Embryonic facial prominence (tissue), 1 donor: ENCODE measurements around the gene APC.

Experiments
- DNase-seq: peaks from one replicate; pipeline ENCODE4 v3.0.0-alpha.2; 2016; ENCODE audit errors: extremely low spot score

The APC gene

DNA sequence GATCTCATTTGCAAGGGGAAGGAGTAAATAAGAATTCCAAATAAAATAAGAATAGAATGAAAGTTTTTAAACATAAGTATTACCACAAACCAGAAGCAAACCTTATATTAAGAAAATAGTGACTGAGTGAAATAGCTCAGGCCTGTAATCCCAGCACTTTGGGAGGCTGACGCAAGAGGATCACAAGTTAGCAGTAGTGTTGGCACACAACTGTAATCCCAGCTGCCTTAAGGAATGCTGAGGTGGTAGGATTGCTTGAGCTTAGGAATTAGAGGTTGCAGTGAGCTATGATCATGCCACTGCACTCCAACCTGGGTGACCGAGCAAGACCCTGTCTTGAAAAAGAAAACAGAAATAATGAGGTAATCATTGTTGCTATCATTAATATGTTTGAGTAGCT, 47.0 kb downstream of the APC start:
- no peak for DNase-seq

DNA sequence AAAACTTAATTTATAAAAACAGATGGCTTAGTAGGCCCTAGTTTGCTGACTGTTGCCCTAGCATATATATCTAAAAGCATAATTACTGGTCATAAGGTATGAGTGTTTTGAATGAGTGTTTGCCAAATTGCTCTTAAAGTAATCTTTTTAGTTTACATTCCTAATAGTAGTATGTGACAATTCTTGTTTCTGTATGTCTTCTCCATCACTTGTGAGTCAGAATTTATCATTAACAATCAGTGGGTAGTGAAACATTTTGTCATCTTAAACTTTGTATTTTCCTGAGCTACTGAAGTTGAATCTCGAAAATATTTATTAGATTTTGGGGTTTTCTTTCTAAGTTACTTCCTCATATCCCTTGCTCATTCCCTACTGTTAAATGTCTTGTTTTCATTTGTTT, 49.6 kb downstream of the APC start:
- no peak for DNase-seq

DNA sequence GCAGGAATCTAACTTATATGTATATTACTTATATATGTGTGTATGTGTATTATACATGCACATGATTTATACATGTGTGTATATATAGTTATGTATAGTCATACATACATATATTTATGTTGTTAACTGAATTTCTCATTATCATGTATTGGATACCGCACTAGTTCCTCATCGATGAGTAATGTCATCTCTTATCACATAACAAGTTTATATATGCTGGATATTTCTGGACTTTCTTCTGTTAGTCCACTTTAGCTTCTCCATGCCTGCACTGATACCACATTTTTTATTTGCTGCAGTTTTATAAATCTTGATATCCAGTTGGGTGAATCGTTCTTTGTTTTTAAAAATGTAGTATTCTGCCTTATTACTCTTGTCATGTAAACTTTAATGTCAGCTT, 50.2 kb downstream of the APC start:
- no peak for DNase-seq

DNA sequence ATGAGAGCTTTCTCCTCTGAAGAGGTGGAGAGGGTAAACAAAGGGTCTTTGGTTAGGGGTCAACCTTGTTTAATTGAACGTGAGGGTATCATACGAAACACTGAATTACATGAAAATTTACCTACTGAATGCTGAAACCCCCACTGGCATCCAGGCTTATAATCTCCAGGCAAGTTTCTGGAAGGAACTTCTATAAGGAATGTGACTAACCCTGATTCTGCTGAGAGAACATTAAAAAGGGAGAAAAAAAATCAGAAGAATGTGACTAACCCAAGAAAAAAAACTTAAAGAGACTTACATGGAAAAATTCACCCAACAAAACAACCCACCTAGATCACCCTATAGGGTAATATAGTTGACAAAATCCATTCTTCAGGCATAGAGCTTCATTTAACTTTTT, 55.5 kb downstream of the APC start:
- DNase-seq = no peak

DNA sequence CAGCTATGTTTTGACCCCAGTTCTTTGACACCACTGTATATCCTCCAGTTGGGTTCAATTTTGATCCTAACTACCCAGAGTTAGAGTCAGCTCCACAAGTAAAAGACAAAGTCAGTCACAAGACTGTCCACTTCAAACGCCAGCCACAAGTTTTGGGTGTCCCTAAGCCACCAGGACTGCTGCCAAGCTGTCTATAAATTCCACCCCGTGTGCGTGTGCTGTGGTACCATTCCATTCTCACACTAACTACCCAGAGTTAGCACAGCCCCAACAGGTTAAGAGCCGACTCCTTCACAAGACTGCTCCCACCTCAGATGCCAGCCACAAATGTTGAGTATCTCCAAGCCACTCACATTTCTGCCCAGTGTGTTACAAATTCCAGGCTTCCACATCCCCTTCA, 56.7 kb downstream of the APC start:
- no peak for DNase-seq

DNA sequence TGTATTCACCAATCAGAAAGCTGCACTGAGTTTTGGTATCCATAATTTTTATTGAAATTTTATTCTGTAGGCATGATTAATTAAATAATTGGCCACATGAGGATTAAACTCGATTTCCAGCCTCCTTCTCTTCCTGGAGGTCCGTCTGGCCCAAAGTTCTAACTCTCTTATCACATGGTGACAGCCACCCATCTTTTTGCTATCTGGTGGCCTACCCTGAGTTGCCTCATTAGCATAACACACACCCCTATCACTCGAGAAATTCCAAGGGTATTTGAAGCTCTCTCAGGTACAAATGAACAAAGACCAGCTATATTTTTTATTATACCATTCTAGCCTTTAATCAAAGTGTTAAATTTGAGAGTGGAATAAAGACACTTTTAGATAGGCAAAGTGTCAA, 57.7 kb downstream of the APC start:
- DNase-seq = no peak

DNA sequence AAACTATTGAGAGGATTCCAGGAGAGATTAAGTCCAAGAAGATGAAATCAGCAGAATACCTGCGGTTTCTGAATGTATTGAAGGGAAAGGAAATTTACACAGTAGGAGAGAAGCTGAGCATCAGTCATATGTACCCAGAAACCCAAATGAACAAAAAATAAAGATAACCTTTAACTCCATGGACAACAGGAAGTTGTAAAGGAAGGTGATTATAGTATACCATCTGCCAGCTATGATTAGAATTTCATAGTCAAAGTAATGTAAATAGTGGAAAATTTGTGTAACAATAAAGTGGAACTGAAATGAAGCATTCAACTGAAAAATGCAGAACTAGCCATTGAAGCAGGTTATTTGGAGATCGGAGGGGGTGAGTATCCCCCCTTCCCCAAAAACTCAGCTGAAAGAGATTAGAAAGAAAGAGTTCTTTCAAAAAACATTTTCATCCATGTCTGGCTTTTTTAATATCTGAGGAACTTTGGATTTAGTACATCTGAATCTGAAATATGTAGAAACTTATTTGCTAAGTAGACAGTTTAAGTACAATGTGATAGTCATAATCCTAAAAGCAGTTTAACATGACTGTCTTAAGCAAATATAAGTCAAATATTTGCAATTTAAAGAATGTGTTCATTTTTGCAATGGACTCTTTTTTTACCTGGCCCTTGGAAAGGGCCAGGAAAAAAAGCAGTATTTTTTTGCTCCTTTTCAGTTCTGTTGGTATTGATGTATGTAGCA, 58.4 kb downstream of the APC start:
- DNase-seq = no peak

DNA sequence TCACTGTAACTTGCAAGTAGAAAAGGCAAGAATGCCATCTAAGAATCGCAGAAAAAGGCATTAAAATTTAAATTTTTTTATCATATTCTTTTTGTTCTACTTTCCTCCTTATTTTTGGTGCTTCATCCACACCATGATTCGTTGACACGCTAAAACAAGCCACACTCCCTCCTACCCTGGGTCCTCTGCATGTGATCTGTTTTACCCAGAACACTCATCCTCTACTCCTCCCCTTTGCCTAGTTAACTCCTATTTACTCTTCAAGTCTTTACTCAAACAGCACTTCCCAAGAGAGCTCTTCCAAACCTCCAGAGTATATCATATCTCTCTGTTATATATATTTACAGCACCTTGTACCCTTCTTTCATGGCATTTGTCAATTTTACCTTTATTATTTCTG, 62.0 kb downstream of the APC start:
- DNase-seq = no peak

DNA sequence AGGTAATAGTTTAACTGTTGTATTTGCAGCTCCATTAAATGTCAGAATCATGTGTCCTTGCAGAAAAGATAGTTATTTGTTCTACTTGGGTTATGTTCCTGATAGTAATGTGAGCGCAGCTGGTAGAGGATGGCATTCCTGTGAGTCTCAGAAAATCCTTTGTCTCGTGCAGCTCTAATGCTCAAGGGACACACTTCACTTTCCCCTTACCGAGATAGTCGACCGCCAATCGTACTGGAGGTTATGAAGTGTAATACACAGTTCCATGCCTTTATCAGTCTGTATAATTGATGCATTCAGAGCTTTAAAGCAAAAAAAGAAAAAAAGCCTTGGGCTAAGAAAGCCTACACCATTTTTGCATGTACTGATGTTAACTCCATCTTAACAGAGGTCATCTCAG, 63.2 kb downstream of the APC start:
- no peak for DNase-seq

DNA sequence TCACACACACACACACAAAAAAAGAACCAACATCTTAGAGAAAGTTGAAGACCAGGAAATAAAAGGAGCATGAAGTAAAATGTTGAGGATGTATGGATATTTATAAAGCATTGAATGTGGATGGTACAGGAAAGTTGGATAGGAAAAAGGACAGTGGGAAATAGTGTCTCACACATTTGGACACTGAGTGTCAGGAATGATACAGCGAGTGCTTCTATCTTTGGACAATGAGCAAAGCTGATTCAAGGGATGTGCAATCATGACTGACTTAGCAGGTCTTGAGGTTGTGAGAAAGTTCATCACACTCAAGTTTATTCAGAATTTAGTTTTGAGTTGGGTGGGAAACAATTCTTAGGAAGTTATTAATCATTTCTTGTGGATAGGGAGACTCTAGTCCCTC, 73.3 kb downstream of the APC start:
- no peak for DNase-seq

DNA sequence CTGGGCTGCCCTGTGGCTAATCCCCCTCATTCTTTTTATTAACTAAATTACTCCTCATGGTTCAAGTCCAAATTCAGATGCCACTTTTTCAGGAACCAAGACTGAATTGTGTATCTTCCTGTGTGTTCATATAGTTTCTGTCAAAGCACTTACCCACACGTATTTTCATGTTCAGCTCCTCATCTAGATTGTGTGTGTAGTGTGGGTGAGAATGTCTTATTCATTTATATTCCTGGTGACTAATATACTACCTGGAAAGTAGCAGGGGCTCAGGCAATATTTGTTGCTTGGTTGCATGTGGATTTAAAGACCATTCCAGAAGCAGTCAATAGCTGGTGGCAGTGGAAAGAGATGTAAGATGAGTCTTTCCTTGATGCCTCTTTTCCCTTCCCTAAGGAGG, 74.9 kb downstream of the APC start:
- DNase-seq = no peak

DNA sequence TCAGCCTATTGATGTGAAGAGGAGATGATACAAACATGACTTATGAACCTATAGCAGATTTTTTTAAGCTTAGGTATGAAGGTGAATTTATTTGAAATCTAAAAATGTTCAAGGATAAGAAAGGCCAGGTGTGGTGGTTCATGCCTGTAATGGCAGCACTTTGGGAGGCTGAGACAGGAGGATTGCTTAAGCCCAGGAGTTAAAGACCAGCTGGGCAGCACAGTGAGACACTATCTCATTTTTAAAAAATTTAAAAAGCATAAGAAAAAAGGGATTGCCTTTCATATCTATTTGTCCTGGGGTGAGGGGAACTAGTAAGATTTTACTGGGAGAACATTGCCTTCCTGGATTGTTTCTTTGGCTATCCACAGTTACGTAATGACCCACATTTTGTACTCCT, 82.6 kb downstream of the APC start:
- DNase-seq = no peak

DNA sequence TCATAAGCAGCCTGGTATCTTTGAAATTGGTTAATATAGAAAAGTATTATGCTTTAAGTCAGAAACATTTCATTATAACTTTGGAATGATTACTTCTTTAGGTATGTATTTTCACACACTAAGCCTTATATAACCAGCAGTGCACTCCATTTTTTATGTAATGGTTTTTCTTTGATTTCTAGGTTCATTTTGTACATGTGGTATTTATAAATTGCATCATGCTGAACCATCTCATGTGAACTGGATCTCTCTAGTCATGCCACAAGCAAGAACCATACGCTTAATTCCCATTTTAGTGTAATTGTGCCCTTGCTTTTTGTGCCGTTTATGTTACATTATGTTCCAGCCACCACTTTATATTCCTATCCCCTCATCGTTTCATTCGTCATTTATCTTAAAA, 84.8 kb downstream of the APC start:
- no peak for DNase-seq

DNA sequence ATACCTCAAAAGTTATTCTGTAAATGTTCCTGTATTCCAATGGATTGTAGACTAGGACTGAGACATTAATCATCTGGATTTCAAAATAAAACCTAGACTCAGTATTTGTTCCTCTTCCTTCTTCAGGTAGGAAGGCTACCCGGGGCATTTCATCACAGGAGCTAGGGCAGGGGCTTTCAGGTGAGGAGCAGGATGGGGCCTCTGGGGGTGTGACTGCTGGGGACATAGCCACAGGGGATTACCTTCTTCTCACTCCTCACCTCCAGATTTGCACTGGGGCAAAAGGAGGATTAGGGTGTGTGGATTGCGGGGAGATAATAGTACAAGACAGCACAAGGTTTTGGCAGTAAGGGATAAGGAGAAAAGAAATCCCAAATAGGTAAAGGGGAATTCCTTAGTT, 85.5 kb downstream of the APC start:
- DNase-seq = no peak

DNA sequence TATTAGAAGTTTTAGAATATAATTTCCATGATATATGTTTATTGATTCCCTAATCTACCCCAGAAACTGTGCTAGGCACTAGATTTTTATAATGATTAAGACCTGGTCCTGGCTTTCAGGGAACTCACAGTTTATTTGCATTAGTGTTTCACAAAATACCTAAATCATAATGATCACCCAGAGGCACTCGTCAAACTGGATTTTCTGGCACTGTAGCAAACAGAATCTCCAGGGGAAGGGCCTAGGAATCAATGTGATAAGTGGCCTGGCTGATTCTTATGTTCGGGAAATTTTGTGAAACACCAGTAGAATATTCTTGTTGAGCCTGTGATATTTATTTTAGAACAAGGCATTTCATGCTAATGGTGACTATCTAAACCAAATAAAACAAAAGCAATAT, 86.0 kb downstream of the APC start:
- no peak for DNase-seq

DNA sequence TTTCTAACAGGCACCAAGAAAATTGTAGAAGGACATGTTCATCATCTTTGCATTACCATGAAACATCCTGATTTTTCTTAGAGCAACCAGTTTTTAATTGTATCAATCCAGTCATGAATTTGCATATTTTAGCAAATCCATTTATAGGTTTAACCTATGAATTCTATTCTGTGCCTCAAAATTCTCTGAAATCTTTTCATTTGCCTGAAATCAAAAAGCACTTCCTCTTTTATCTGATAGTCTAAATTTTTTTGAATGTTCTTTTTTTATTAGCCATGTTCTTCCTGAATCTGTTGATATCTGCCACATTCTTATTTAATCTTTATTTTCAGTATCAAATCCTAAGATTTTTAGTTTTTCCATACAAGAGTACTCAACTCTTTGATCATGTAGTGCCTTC, 86.5 kb downstream of the APC start:
- DNase-seq = no peak

DNA sequence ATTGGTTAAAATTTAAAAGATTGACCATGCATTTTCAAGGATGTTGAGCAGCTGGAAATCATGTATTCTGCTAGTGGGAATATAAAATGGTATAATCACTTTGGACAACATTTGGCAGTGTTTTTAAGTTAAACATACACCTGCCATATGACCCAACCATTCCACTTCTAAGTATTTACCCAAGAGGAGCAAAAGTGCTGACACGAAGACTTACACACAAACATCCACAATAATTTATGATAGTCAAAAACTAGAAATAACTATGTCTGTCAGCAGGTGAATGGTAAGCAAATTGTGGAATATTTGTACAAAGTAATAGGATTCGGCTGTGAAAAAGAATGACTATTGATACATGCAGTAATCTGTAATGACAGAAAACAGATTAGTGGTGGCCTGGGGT, 92.7 kb downstream of the APC start:
- DNase-seq = no peak

DNA sequence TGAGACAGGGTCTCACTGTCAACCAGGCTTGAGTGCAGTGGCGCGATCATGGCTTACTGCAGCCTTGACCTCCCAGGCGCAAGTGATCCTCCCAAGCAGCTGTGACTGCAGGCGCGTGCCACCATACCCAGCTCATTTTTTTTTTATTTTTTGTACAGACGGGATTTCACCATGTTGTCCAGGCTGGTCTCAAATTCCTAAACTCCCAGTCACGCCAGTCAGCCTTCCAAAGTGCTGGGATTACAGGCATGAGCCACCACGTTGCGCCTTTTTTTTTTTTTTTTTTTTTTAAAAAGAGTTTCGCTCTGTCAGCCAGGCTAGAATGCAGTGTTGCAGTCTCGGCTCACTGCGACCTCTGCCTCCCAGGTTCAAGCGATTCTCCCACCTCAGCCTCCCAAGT, 96.3 kb downstream of the APC start:
- DNase-seq = no peak

DNA sequence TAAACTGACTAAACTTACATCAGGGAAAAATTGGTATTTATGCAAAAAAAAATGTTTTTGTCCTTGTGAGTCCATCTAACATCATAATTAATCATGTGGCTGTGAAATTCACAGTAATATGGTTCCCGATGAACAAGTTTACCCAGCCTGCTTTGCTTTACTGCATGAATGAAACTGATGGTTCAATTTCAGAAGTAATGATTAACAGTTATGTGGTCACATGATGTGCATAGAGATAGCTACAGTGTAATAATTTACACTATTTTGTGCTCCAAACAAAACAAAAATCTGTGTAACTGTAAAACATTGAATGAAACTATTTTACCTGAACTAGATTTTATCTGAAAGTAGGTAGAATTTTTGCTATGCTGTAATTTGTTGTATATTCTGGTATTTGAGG, 106.8 kb downstream of the APC start:
- no peak for DNase-seq

DNA sequence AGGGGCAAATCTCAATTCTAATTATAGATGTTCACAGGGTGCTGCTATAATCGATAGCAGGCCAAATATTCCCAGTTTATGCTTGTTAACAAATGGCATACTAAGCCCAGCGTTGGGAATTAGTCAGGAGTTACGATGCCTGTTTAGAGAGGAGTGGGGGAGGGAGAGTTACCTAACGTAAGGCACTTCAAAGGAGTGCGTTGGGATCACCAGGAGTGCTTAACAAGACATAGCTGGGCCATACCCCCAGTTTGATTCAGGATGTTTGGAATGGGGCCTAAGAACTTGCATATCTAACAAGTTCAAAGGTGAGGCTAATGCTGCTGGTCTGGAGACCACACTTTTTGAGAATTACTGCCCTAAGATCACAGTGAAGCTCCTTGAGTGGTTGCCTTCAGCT, 108.9 kb downstream of the APC start:
- no peak for DNase-seq

DNA sequence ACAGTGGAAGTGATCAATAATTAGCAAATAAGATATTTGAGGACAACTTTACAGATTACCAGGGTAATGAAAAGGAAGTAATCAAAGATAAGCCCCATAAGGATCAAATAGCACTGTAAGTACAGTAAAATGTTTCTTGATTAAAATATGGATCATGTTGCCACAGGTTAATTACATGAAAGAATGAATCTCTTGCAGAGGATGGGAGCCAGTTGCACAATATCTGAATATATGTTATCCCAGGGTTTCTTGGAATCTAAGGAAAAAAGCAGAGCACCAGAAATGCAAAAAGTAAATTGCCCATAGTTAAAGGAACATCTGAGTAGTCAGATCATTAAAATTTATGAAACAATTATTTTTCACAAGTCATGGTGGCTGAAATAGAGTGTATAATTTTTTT, 109.6 kb downstream of the APC start:
- DNase-seq = no peak

DNA sequence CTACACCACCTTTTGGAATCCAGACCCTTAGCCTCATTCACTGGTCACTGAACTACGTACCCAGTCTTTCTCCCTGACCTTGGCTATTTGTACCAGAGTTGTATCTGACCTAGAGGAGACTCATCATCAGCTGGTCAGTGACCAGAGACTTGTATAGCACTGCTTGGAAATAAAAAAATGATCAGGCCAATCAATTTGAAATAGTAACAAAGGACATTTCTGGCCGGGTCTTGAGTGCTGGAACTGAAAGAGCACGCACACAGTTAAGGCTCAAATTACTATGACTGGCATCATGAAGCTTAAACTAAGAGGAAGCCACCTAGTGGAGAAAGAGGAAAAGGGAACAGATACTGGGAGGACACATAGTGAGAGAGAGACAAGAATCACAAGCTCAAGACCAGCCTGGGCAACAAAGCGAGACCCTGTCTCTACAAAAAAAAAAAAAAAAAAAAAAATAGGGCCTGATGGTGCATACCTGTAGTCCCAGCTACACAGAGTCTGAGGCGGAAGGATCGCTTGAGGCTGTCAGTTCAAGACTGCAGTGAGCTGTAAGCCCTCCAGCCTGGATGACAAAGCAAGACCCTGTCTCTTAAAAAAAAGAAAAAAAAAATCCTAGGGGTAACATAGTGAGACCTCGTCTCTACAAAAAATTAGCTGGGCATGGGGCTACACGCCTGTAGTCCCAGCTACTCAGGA, 110.6 kb downstream of the APC start:
- DNase-seq = no peak

DNA sequence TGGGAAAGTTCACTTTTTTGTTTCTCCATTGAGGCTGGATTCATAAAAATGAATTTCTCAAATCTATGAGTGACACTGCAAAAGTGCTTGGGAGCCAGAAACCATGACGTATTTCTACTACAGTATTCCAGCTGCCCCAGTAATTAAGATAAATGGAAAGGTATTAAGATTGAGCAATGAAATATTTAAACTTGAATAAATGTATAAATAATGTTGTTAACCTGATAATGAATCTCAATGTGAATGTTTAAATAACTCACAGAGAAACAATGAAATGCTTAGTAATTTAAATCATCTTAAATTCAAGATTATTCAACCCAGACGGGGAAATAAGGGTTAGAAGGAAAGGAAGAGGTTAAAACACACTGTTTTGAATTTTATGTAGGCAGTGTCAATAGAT, 112.2 kb downstream of the APC start:
- no peak for DNase-seq

DNA sequence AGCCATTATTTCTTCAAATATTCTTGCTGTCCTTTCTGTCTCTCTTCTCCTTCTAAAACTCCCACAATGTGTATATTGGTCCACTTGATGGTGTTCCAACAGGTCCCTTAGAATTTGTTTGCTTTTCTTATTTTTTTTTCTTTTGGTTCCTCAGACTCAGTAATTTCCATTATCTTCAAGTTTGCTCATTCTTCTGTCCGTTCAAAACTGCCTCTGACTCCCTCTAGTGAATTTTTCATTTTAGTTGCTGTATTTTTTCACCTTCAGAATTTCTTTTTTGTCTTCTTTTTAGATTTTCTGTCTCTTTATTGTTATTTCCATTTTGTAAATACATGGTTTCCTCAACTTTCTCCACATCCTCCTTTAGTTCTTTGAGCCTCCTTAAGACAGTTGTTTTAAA, 117.0 kb downstream of the APC start:
- no peak for DNase-seq
